ENCODE data around the gene SYTL1.

The SYTL1 gene

DNA sequence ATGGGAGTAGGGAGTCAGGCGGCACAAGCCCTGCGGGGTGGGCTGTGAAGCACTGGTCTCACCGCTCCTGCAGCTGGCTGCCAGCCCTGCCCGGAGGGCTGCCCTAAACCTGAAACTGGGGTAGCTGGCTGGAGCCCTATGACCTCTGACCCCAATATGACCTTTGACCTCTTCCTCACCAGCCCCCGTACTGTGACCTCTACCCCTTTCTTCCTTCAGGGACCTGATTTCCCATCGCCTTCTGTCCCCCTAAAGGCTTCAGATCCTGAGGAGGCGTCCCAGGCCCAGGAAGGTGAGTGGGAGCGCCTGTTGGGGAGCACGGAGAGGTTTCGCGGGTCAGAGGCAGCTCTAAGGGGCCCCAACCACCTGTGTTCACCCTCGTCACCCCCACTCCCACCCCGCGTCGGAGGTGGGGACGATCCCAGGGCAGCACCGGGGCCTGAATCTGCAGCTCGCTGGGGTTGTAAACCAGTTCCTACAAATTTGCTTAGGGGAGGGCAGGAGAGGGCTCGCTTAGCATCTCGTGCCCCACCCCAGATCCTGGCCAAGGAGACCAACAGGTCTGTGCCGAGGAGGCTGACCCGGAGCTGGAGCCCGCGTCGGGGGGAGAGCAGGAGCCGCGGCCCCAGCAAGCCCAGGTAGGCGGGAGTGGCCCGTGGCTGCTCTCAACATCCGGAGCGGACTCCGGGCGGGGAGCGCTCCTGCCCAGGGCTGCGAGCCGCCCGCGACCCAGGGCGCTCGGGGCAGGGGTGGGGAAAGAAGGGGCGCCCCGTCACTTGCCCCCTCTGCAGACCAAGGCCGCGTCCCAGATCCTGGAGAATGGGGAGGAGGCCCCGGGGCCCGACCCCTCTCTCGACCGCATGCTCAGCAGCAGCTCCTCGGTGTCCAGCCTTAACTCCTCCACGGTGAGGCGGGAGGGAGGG, 7.3 kb downstream of the SYTL1 start:
- DNase-seq = peak; percentile 74

DNA sequence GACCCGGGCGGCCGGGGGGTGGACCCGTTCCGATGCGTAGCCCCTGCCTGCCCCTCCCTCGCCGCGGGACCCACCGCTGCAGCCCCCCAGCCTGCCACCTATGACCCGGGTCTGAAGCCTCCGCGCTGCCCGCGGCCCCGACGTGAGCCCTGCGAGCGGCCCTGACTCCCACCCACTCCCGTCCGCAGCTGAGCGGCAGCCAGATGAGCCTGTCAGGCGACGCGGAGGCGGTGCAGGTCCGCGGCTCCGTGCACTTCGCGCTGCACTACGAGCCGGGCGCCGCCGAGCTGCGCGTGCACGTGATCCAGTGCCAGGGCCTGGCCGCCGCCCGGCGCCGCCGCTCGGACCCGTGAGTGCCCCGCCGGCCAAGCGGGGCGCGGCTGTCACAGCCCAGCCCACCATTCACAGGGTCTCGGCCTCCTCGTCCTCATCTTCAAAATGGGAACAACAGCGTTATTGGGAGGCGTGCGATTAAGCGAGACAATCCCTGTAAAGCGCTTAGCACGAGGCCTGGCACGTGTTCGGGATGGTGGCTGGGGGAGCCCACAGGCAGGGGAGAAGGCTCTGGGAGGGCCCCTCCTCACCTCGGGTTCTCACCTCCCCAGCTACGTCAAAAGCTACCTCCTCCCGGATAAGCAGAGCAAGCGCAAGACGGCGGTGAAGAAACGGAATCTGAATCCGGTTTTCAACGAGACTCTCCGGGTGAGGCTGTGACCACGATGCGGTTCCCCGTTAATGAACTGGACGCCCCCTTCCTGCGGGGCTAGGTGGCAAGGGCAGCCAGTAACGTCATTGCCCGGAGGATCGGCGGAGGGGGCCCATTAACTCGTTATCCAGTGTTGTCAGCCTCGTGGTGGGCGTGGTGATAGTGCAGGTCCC, 8.2 kb downstream of the SYTL1 start:
- peak; percentile 57 for DNase-seq

DNA sequence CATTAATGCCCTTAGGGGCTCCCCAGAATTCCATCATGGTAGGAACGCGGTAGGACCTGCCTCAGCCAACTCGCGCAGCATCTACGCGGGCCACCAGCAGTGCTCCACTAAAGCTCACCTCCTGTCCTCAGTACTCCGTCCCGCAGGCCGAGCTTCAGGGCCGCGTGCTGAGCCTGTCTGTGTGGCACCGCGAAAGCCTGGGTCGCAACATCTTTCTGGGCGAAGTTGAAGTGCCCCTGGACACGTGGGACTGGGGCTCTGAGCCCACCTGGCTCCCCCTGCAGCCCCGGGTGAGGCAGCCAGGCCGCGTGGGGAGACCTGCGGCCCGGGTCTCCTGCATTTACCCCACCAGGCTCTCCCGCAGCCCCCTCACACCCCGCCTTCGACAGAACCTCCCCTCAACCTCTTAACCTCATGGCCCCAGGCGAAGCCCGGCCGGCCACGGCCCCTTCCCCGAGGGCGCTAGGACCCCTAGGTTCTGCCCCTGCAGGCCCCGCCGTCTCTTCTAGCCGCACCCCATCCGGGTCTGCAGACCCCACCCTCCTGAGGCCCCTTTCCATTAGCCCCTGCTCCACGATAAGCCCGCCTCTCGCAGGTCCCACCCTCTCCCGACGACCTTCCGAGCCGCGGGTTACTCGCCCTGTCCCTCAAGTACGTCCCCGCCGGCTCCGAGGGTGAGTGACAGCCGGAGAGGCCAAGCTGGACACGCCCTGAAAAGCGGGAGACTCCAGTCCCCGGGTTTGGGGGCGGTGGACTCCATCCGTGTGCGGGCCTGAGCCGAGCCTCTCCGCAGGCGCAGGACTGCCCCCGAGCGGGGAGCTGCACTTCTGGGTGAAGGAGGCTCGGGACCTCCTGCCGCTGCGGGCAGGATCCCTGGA, 9.1 kb downstream of the SYTL1 start:
- DNase-seq = no peak

DNA sequence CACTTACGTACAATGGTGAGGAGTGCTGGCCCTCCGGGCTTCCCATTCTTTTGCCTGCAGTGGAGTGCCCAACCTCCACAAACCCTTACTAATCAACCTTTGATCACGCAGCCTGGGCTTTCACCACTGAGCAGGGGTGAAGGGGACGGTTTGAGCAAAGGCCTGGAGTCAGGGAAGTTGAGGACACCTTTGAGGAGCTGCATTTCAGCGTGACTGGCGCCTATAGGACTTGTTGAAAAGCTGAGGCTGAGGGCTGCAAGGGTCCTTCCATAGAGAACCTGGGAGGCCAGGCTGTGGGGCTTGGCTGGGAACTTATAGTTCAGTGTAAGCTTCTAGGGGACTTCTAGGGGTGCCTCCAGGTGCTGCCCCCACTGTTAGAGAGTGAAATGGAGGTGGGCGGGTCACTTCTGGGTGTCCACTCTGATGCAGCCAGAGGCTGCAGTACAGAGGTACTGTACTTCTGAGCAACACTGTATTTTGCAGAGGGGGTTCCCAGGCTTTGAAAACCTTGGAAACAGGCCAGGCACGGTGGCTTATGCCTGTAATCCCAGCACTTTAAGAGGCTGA, 9.8 kb downstream of the SYTL1 start:
- no peak for DNase-seq

DNA sequence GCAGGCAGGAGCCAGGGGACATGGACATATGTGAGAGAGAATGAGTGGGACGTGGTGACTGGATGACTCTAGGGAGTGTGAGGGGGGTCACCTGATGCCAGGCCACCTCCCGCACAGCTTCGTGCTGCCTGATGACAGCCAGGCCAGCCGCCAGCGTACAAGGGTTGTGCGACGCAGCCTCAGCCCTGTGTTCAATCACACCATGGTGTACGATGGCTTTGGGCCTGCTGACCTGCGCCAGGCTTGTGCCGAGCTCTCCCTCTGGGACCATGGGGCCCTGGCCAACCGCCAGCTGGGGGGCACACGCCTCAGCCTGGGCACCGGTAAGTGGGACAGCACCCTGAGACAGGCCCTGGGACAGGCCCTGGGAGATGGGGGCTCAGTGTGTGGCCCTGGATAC, 11.3 kb downstream of the SYTL1 start:
- DNase-seq = no peak

DNA sequence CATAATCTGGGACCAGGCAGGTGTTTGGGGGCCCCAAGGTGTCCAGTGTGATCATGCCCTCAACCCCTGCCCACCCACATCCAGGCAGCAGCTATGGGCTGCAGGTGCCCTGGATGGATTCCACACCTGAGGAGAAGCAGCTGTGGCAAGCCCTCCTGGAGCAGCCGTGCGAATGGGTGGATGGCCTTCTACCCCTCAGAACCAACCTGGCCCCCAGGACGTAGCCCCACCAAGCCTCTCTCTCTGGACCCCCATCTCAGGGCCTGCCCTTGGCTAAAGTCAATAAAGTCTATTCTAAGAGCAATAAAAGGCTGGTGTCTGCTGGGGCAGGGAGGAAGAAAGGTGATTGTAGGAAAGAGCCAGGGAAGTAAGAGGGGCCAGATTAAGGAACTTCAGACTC, 11.8 kb downstream of the SYTL1 start:
- no peak for DNase-seq

DNA sequence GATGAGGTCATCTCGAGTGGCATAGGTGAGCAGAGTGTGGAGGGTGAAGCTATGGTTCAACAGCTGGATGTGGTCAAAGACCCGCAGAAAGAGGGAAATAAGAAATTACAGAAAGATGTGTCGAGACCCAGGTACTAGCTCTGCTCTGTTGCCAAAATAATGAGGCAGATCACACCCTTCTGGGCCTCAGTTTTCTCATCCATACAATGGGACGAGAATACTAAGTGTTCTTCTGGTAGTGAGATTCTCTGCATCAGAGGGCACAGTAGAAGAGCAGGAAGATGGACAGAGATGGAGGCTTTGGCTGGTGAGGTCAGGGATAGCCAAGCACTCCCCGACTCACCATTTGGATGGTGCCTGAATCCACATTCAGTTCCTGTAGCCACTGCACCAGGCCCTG, 13.9 kb downstream of the SYTL1 start:
- DNase-seq = no peak

DNA sequence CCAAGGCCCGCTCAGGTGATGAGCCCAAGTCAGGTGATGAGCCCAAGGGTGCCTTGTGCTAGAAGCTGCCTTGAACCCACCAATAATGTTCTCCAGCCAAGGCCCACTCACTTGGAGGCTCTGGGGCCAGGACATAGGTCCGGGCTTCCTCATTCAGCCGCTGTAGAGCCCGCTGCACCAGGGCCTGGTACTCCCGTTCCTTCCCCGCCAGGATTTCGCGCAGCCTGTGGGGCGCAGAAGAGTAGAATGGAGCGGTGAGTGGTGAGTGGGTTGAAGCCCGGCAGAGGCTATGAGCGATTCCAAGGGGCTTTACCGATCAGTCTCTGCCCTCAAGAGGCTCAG, 14.4 kb downstream of the SYTL1 start:
- DNase-seq = no peak

DNA sequence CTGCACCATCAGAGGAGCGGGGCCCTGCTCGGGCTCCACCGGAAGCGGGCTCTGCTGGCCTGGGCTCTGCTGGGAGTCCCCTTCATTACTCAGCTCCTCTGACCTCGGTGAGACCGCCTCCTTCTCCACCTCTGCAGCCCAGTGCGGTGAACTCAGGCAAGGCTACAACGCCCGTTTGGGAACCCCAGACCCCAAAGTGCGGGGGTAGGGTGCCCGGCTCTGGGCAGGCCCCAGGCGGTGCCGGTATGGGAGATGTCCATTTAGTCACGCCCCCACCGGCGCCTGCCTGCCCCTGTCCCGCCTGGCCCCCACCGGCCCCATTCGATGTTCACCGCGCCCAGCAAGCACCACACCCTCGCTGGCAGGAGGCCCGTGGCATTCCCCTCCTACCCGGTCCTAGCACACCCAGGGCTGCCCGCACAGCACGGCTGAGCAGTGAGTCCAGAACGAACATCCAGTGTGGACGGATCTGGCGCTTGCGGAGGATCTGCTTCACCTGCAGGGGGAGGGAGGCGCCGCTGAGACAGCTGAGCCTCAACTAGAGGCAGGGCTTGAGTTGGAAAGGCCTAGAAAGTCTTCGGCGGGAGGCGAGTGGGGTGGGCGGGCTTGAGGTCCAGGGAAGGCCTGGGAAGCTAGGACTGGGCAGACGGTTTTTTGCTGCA, 14.9 kb downstream of the SYTL1 start:
- no peak for DNase-seq

DNA sequence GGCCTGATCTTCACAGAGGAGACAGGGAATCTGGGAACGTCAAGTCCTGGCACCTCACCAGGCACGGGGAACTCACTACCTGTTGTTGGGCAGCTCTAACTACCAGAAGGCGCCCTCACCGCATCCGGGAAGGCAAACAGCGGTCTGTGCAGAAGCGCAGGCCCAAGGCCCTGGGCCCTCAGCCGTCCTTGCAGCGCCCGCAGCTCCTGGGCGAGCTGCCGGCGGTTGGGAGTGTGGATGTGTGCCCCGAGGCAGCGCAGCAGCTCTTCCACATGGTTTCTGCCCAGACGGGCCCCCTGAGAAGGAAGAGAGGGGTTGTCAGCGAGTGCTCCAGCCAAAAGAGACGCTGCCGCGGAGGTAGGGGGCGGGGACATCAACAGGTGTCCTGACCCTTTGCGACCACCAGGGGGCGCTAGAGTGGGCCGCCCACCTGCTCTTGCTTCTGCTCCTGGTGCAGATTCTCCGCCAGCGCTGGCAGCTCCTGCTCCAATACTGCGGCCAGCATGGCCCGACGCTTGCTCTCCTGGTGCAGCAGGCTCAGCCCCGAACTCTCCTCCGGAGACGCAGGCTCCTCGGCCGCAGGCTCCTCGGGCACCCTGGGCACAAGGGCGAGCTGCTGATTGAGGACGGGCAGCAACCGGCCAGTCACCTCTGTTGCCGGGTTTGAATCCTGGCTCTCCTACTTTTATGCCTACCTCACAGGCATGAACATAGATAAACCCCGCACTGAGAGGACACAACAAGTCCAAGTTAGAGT, 15.6 kb downstream of the SYTL1 start:
- peak; percentile 53 for DNase-seq

DNA sequence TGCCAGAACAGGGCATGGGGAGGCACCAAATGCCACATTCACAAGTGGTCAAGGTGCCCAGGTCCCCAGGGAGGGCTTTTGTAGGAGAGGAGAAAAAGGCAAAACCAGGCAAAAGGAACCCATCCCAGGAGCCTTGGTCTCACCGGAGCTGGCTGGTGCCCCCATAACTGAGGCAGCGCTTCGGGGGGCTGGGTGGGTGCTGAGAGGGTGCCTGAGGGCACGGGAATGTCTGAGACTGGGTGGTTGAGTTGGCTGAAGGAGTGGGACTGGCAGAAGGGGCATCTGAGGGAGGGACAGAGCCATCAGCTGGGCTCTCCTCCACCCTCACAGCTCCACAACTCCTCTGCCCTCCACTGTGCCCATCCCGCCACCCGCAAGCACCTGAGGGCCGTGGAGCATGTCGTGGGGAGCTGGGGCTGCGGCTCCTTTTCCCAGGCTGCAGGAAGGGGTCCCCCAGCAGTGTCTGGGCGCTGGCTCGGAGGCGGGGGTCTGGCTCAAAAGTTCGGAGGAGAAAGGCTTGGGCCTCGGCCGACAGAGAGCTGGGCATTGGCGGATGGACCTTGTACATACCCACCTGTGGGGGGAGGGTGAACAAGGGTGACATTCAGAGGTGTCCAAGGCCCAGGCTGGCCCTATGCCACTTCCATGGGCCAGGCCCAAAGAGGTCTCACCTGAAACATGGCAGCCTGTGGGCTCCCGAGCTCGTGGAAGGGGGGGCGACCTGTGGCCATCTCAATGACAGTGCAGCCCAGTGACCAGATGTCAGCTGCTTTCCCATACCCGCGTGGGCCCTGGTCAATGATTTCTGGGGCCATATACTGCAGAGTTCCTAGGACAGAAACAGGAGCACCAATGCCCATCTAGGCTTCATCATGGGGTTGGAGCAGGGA, 16.5 kb downstream of the SYTL1 start:
- no peak for DNase-seq

DNA sequence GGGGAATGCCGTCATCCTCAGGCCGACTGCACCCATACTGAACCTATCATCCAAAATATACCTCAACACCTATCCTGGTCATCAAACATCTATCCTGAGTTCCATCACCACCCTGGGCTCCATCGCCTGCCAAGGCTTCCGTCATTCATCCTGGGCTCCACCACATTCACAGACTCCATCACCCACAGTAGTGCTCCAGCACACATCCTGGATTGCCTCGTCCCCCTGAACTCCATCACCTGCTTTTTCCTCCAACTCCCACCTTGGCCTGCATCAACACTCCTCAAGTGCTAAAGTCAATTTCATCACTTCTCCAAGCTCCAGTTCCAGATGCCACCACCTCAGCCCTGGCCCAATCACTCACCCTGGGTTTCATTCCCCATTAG, 17.1 kb downstream of the SYTL1 start:
- no peak for DNase-seq

DNA sequence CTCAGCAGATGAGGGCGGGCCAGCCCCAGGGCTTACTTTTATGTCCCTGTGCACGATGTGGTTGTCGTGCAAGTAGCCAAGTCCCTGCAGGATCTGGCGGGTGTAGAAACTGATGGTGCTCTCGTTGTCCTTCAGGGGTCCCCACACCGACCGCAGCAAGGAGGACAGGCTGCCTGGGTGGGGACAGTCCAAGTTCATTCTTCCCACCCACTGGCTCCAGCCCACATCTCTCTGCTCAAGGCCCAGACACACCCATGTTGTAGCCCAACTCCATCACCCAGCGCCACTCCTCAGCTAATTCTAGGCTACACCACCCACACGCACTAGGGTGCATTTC, 18.0 kb downstream of the SYTL1 start:
- no peak for DNase-seq

DNA sequence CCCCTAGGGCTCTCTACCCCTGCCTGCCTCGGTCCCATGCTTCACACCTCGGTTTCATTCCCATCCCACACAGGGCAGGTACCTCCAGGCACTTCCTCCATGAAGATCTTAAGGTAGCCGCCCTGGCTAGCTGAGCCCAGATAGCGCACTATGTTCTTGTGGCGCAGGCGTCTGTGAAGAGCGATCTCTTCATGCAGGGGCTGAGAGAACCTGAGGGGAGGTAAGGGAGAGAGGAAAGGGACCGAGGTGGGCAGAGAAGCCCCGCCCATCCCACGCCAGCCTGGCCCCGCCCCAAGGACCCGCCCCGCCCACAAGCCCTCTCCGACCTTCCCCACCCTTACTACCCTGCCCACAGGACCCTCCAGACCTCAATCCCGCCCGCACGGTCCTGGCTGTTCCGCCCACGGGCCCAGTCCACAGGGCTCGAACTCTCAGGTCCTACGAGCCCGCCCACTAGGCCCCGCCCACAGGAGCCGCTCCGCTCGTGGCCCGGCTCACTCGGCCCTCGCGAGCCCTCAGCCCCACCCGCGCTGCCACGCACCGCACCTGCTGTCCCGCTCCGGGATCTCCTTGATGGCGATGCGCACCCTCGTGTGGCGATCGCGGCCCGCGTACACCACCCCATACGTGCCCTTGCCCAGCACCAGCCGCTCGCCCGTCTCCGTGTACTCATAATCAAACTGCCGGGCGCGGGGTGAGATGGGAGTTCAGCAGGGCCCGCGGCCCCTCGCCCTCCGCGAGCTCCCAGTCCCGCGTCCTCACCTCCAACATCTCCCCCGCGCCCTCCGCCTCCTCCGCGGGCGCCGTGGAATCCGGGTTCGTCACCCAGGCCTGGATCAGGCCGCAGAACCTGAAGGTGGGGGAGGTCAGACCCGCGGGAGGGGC, 18.6 kb downstream of the SYTL1 start:
- DNase-seq = no peak

DNA sequence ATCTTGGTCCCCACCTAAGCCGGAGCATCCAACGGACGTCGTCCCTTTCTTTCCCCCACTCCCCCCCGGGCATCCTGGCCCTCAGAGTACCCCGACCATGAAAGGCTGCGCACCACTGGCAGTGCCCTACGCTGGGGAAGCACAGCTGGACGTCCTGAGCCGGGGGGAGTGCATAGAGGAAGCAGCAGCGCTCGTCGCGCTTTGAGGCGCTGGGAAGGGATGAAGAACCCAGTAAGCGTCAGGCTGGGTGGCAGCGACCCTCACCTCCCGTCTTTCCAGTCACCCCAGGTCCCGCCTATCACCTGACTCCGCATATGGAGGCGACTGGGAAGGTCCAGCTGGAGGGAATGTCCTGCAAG, 19.2 kb downstream of the SYTL1 start:
- no peak for DNase-seq

DNA sequence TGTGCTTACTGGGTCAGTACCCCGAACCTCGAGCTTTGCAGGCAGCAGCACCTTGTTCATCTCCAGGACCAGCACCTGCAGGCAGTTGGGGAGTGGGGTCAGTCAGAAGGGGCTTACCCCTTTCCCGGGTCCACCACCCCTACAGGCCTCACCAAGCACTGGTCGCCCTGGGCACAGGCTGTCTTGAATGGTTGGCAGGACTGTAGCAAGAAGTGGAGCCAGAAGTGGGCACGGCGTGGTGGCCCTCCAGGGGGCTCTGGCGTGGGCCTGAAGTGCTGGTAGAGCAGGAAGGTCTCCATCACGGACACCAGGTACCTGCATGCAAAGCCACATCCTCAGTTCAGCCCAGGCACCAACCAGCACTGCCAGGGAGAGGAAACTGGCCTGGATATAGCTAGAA, 19.7 kb downstream of the SYTL1 start:
- DNase-seq = no peak

DNA sequence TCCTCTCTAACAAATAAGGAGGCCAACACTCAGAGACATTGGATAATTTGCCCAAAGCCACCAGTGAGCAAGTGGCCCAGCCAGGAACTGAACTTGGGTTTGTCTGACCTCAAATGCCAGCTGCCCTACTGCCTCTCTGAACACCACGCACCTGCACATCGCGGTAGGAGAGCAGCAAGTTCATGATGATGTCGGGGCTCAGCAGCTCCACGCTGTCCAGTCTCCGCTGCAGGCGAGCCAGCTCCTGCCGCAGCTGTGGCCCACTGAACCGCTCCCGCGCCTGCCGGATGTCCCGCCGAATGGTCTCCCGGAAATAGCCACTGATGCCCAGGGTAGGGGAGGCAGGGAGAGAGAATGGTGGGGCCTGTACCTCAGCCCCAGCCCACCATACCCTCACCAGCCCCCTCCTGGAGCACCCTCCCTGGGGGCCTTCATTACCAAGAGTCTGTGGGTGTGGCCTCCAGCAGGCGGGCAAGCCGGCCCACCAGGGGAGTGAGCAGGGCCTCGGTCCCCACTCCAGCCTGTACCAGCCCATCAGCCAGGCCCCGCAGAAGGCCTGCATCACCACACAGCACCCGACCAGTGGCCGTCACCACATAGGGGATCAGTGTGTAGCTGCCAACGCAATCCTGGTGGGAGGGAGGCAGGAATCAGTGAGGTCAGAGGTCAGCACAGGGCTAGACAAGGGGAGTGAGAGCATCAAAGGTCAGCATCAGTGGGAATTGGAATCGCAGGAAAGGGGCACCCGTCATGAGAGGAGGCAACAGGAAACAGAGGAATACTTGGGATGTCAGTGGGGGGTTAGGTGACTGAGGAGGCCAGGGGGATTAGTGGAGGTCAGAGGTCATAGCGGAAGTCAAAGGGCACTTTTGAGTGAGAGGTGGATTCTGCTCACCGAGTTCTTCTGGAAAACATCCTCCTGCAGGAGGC, 22.2 kb downstream of the SYTL1 start:
- DNase-seq = no peak

DNA sequence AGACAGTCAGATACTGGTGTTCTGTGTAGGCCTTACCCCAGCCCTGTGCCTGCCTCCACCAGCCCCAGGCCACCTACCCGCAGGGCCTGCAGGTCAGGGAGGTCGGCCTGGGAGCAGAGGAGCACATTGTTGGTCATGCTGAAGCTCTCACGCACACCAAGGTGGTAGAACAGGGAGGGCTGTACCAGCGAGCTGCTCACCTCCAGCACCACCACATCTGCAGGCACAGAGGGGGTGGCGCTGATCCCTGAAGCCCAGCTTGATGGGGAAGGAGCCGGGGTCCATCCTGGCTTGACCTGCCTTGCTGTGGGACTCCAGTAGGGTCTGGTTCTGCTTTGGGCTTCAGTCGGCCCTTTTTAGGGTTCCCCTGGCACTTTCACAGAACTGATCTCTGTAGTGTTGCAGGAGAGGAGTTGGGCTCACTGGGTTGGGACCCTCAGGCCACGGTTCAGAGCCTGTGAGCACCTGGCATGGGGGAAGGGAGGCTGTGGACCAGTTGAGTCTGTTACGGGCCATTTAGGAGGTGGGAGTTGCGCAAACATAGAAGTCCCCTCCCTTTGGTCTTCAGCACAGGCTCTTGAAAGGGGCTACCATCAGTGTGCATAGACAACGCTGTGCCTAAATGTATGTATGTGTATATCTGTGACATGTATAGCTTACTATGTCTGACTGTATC, 23.0 kb downstream of the SYTL1 start:
- no peak for DNase-seq

Measured in NCI-H510A treated with DMSO at 0.1 percent for 48 hours (cell line).